HG03045 (cell line): ENCODE results near the gene PIGR.
"Not testable (repeated sequence)": the region's sequence is repeated elsewhere in the genome, so short reads cannot be mapped to it uniquely, and the experiment has no call there.

ENCODE experiments used
- ATAC-seq: cut with Tn5 transposase; IDR thresholded peaks from one replicate; pipeline ENCODE4 v1.9.1; 2021; ENCODE audit warnings: mild to moderate bottlenecking, moderate library complexity; ENCODE audit not compliant: unreplicated experiment

PIGR gene

DNA sequence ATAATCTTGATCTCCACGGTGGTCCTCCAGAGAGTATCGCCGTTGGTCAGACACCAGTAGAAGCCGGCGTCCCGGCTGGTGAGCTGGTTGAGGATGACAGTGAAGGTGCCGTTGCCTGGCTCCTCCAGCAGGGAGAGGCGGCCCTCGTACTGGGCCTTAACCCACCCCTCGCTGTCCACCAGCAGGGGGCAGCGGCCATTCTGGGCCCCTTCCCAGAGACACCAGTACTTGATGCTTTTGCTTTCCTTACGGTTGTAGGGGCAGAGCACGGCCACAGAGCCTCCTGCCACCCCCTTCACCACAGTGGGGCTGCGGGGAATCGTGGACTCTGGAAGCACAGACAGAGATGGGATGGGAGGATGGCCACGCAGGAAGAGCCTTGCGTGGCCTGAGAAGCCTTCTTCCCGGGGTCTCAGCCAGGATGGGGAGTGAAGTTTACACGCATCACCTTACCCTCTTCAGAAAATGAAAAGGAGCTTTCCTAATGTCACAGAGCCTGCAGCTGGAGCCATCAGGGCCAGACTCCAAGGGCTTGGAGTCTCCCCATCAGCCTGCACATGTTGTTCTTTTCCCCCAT, 10.7 kb downstream of the PIGR start:
- ATAC-seq: no peak

DNA sequence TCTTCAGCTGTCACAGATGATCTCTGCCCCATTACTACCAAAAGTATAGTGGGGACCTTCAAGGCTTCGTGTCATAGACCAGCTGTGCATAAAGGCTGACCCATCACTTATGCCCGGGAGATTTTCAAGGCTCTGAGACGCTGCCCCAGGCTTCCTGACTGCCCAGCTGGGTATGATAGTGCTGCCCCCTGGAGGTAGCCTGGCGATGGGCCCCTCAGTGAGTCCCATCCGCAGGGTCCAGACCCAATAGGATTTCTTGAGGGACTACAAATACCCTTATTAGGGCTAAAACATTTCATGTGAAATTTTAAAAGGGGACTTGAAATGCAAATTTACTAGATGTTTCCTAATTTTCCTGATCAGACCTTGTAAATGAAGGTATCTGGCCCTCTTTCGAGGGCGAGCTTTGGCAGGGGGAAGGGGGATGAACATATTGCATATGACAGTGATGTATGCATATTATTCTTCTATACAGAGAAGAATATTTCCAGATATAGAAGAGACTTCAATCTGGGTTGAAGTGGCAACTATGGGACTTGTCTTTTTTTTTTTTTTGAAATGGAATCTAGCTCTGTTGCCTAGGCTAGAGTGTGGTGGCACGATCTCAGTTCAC, 12.8 kb downstream of the PIGR start:
- no peak for ATAC-seq

DNA sequence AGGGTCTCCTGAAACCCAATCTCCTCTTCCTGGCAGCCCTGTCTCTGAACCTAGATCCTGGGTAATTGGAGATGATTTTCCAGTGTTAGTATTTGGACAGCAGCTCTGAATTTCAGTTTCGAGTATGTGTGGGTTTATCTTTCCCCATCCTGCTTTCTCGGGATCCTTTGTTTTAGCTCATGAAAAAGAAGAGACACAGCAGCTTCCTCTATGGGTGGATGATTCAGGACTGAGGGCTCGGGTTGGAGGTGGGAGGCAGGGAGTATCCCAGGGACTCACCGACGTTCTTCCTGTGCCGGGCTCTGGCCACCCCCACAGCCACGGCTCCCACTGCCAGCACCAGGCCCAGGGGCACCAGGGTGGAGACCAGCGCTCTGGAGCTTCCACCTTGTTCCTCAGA, 14.1 kb downstream of the PIGR start:
- ATAC-seq: no peak

DNA sequence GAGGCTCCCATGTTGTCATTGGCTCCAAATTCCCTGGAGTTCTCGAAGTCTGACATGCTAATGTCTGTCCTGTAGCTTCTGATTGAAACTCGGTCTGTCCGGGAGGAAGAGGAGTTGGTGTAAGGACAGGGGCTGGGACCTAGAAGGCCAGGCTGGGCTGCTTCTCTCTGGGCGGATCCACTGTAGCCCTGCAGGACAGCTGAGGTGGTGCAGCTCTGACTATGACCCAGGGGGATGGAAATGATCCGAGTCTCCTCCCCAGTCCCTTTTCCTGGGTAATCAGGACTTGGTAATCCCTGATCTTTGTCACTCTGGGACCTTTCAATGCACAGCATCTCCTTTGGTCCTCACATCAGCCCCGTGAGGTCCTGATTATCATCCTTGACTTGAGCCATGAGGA, 14.6 kb downstream of the PIGR start:
- ATAC-seq: no peak

DNA sequence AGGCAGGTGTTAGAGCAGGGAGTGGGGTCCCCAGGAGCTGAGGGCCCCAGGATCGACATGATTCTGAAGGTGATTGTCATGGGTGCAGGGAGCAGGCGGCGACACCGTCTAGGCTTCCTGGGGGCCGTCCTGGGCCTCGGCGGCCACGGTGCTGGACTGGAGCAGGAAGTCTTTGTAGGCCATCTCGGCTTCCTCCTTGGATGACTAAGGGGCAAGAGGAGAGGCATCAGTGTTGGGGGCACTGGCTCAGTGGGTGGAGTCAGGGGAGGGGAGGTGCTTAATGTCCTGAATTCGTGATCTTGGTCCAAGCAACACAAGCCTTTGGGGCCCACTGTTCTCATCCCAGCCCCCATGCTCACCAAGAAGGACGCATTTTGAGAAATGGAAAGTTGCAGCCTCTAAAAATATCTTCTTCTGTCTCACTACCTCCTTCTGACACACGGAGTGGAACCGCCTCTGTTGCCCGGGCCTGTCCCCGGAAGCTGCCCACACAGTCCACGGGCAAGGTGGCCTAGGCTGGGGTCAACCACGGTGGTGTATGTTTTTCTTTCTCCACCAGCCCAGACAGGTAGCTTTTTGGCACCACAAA, 16.0 kb downstream of the PIGR start:
- ATAC-seq: peak; percentile 71

DNA sequence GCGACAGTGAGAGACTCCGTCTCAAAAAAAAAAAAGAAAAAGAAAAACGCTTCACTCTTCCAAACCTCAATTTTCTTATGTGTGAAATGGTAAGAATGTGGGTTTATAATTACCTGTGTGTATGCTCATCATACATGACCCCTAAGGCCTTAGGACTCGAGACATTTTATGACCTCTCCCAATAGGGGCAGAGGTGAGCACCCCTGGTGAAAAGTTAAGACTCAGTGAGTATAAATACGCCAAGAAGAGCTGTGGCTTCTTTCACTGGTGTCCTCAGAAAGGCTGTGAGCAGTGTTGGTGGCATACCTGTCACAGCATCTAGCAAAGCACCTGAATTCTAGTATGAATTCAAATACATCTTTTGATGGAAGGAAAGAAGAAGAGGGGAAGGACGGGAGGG, 16.7 kb downstream of the PIGR start:
- no peak for ATAC-seq

- no peak for ATAC-seq
Measured at GRCh38 chr1:206926286-206926685, 20.0 kb downstream of the PIGR start.

- peak; percentile 55 for ATAC-seq
Measured at GRCh38 chr1:206925106-206925736, 21.0 kb downstream of the PIGR start.

DNA sequence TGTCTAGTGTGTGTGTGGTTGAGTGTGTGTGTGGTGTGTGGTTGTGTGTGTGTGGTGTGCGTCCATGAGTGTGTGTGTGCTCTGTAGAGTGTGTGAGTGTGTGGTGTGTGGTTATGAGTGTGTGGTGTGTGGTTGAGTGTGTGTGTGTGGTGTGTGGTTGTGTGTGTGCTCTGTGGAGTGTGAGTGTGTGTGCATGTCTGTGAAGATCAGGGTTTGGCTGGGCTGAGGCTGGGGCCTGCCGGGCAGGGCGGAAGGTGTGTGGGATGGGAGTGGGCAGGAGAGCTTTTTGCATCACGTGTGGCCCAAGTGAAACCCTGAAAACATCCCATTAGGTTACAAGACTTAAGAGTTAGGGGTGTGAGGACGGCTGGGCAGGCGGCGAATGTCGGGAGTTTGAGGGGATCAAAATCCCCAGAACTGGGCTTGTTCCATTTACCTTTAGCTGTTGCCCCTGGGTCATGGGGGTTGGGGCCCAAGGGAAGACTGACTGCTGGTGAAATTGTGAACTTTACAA, 21.6 kb downstream of the PIGR start:
- ATAC-seq: peak; percentile 14

DNA sequence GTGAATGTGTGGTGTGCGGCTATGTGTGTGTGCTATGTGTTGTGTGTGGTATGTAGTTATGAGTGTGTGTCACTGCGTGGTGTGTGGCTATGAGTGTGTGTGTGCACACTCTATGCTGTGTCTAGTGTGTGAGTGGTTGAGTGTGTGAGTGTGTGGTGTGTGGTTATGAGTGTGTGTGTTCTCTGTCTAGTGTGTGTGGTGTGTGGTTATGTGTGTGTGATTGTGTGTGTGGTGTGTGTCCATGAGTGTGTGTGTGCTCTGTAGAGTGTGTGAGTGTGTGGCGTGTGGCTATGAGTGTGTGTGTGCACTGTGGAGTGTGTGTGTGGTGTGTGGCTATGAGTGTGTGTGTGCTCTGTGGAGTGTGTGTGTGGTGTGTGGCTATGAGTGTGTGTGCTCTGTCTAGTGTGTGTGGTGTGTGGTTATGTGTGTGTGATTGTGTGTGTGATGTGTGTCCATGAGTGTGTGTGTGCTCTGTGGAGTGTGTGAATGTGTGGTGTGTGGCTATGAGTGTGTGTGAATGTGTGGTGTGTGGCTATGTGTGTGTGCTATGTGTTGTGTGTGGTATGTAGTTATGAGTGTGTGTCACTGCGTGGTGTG, 22.2 kb downstream of the PIGR start:
- not testable (repeated sequence) for ATAC-seq

GRCh38 chr1:206923009-206923960, 23.0 kb downstream of the PIGR start:
- peak; percentile 52 for ATAC-seq

GRCh38 chr1:206922524-206922923, 23.7 kb downstream of the PIGR start:
- no peak for ATAC-seq

DNA sequence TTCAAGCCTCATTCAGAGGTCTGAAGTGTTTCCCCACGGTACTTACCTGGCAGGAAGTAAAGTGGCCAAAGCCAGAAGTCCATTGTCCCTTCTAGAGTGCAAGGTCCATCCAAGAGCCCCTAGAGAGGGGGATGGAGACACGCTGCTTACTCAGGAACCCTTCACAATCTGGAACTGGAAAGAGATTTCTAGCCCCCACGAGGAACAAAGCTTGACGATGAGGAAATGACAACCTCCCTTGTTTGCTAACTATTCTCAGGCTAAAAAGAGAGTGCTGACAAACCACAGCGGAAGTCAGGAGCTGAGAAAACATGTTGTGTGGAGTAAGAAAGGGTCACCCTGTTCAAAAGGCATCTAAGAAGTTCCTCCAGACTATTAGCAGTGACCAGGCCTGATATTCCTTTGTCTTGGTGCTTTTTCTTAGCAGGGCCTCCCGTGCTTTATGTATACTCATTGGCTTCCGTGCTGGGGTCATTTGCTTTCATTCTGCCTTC, 24.4 kb downstream of the PIGR start, which contains the start of gene FCMR:
TSS of gene FCMR (minus strand) at position 170 of the 494 bp plus-strand sequence. CDS start at position 83, 87 bp downstream.
- no peak for ATAC-seq

GRCh38 chr1:206918076-206918475, 28.2 kb downstream of the PIGR start:
- ATAC-seq: no peak

DNA sequence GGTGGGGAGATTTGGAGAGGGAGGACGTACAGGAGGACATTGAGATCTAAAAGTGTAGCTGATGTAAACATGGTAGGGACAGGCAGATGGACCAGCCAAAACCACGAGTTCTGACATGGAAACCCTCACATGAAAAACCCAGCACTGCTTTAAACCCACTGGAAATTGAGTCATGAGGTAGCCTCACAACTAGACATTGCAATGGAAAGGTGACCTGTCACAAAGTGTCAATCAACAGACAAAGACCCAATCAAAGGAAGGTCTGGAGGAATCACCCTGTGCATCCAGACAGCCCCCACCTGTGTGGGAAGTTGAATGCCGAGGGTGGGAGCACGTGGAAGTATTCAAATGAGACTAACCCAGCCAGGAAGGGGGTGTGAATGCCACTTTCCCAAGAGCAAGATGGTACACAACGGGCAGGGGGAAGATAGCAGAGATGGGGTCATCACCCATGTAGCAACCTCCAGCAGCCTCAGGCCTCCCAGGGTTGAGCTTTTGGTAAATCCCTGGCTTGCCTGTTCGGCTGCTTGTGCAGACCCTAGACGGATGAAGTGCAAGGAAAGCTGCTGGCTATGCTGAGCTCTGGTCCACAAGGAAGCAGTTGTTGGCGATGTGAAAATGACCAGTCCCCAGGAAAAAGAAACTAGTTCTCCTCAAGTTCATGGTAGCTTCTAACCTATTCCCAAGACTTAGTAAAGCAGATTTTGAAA, 30.1 kb downstream of the PIGR start:
- ATAC-seq: no peak

GRCh38 chr1:206915030-206915735, 31.1 kb downstream of the PIGR start:
- no peak for ATAC-seq

DNA sequence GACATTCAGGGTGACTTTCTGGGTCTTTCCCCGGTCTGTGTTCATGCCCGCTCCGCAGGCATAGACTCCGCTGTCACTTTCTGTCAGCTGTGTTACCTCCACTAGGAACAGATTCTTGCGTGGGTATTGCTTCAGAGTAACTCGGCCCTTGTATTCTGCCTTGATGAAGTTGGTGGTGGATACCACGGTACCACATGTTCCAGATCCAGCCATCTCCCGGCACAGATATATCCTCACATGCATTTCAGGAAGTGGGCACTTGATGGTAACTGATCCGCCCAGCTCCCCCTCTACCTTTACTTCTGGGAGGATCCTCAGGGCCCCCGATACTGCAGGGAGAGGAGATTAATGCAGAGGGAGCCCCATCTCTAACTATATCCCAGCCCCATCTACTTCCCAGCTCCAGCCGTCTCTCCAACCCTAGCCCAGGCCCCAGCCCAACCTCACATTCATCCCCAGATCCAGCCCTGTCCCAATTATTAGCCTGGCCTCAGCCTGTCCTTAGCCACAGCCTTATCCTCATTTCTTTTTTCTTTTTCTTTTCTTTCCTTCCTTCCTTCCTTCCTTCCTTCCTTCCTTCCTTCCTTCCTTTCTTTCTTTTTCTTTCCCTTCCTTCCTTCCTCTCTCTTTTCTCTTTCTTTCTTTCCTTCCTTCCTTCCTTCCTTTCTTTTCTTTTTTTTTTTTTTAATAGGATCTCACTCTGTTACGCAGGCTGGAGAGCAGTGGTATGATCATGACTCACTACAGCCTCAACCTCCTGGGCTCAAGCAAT, 32.3 kb downstream of the PIGR start:
- no peak for ATAC-seq

DNA sequence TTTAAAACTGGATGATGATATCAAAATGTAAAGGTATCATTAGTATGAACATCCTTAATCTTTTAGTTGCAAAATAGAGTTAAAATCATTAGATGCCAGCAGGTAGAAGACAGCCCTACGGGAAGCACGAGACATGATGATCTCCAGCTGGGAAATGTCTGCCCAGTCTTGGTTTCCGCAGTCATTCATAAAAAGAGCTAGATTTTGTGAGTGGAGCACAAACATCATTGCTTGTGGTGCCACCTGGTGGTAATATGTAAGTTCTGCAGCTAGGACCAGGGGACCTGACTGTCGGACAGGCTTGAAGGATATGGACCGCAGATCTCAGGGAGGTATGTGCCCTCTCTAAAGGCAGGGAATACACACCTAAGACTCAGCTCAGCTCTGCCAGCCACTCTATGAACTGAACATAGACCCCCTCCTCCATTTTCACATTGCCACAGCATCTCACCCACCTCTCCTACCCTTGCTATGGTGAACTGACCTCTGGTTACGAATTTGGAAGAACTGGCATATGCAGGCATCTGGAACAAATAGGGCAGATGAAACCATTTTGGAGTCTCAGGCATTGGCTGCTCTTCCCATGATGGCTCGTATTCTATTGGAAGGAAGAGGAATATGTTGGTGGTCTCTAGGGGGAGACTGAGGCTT, 33.7 kb downstream of the PIGR start:
- ATAC-seq: no peak
